ENCODE measurements around the gene THBD.

Gene THBD

DNA sequence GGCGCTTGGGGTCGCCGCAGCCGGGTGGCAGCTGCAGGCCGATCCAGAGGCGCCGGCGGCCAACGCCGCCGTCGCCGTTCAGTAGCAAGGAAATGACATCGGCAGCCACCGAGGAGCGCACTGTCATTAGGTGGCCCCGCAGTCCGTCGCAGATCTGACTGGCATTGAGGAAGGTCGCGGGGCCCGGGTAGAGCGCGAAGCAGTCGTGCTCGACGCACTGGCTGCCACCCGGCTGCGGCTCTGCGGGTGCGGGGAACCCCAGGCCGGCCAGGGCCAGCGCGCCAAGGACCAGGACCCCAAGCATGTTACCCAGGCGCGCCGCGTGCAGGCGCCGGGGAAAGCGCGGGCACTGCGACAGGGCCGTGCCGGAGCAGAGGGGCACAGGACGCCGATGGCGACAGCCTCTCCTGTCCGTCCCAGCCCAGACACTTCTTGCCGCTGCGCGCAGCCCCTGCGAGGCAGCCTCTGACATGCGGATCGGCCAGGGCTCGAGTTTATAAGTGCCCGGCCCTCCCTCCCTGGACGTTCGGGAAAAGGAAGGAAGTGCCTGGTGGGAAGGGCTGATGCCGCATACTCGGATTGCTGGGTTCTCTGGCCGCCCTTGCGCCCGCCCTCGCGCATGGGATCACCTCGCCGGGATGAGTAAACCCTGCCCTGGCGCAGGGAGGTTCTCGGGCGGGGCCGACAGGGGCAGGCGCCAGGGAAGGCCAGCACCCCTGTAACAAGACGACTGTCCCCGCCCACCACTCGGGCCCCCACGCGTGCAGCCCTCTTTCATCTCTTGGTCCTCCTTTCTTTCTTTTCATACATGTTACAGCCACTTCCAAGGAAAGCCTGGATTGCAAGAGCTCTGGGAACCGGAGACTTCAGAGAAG is at the start of gene THBD:
THBD (minus strand) TSS at position 472 of the 875 bp plus-strand sequence; CDS start at position 304, 168 bp downstream.
- Histone ChIP-seq H3K4me3 (ENCODE audit: low read depth, low read length) (peak within 1 kb of the TSS; percentile 79), H2AFZ (ENCODE audit: low read length, unreplicated experiment) (peak within 1 kb of the TSS; percentile 43), H3K79me2 (ENCODE audit: control insufficient read depth, insufficient read depth, low read length, unreplicated experiment) (no peaks in the 10 kb centered on the region), H3K27ac (ENCODE audit: low read depth, low read length) (peak within 1 kb of the TSS; percentile 60; the same call in 1 of the 2 replicates), H3K36me3 (ENCODE audit: insufficient read depth, low read length) (no peaks in the 10 kb centered on the region), H3K4me1 (ENCODE audit: control insufficient read depth, insufficient read depth, low read length, unreplicated experiment) (peaks cover 9% of the 10 kb centered on the region), H3K27me3 (ENCODE audit: insufficient read depth, low read length) (peaks cover 23% of the 10 kb centered on the region)

GRCh38 chr20:23097636-23098580 is 48.4 kb upstream of the THBD start:
- H3K27ac ChIP-seq (ENCODE audit: low read depth, low read length): no peak overlapping the region
- 0 out of 2 replicates have a peak, but pooled peaks cover 12% of the 10 kb centered on the region for H3K27me3 ChIP-seq (ENCODE audit: insufficient read depth, low read length)
- no peaks in the 10 kb centered on the region for H3K36me3 ChIP-seq (ENCODE audit: insufficient read depth, low read length)
- no peak overlapping the region for H2AFZ ChIP-seq (ENCODE audit: low read length, unreplicated experiment)
- H3K4me3 ChIP-seq (ENCODE audit: low read depth, low read length): no peak overlapping the region
- H3K79me2 ChIP-seq (ENCODE audit: control insufficient read depth, insufficient read depth, low read length, unreplicated experiment): no peaks in the 10 kb centered on the region
- H3K4me1 ChIP-seq (ENCODE audit: control insufficient read depth, insufficient read depth, low read length, unreplicated experiment): peaks cover 4% of the 10 kb centered on the region

- Histone ChIP-seq H3K27me3 (ENCODE audit: insufficient read depth, low read length) (0 out of 2 replicates have a peak, but pooled peaks cover 16% of the 10 kb centered on the region), H3K79me2 (ENCODE audit: control insufficient read depth, insufficient read depth, low read length, unreplicated experiment) (no peaks in the 10 kb centered on the region), H2AFZ (ENCODE audit: low read length, unreplicated experiment) (no peak overlapping the region), H3K4me3 (ENCODE audit: low read depth, low read length) (no peak overlapping the region), H3K4me1 (ENCODE audit: control insufficient read depth, insufficient read depth, low read length, unreplicated experiment) (no peaks in the 10 kb centered on the region), H3K27ac (ENCODE audit: low read depth, low read length) (no peak overlapping the region), H3K36me3 (ENCODE audit: insufficient read depth, low read length) (no peaks in the 10 kb centered on the region)
These were observed 47.6 kb upstream of the THBD start for GRCh38 chr20:23096986-23097520.

GRCh38 chr20:23096097-23096496 is 46.6 kb upstream of the THBD start:
- Histone ChIP-seq H2AFZ (ENCODE audit: low read length, unreplicated experiment) (no peak overlapping the region), H3K27ac (ENCODE audit: low read depth, low read length) (no peak overlapping the region), H3K4me1 (ENCODE audit: control insufficient read depth, insufficient read depth, low read length, unreplicated experiment) (no peaks in the 10 kb centered on the region), H3K79me2 (ENCODE audit: control insufficient read depth, insufficient read depth, low read length, unreplicated experiment) (no peaks in the 10 kb centered on the region), H3K36me3 (ENCODE audit: insufficient read depth, low read length) (no peaks in the 10 kb centered on the region), H3K27me3 (ENCODE audit: insufficient read depth, low read length) (0 out of 2 replicates have a peak, but pooled peaks cover 16% of the 10 kb centered on the region), H3K4me3 (ENCODE audit: low read depth, low read length) (no peak overlapping the region)

- Histone ChIP-seq H3K4me3 (ENCODE audit: low read depth, low read length) (no peak overlapping the region), H3K27ac (ENCODE audit: low read depth, low read length) (no peak overlapping the region)
These were observed 46.0 kb upstream of the THBD start for GRCh38 chr20:23095499-23095898.

GRCh38 chr20:23094927-23095326 is 45.5 kb upstream of the THBD start:
- Histone ChIP-seq H2AFZ (ENCODE audit: low read length, unreplicated experiment) (no peak overlapping the region), H3K27me3 (ENCODE audit: insufficient read depth, low read length) (0 out of 2 replicates have a peak, but pooled peaks cover 16% of the 10 kb centered on the region), H3K27ac (ENCODE audit: low read depth, low read length) (no peak overlapping the region), H3K36me3 (ENCODE audit: insufficient read depth, low read length) (no peaks in the 10 kb centered on the region), H3K4me1 (ENCODE audit: control insufficient read depth, insufficient read depth, low read length, unreplicated experiment) (no peaks in the 10 kb centered on the region), H3K79me2 (ENCODE audit: control insufficient read depth, insufficient read depth, low read length, unreplicated experiment) (no peaks in the 10 kb centered on the region), H3K4me3 (ENCODE audit: low read depth, low read length) (no peak overlapping the region)

More at GRCh38 chr20:23095499-23095898, 46.0 kb upstream of the THBD start:
- Histone ChIP-seq H3K79me2 (ENCODE audit: control insufficient read depth, insufficient read depth, low read length, unreplicated experiment) (no peaks in the 10 kb centered on the region), H2AFZ (ENCODE audit: low read length, unreplicated experiment) (no peak overlapping the region), H3K36me3 (ENCODE audit: insufficient read depth, low read length) (no peaks in the 10 kb centered on the region), H3K27me3 (ENCODE audit: insufficient read depth, low read length) (0 out of 2 replicates have a peak, but pooled peaks cover 16% of the 10 kb centered on the region), H3K4me1 (ENCODE audit: control insufficient read depth, insufficient read depth, low read length, unreplicated experiment) (no peaks in the 10 kb centered on the region)

GRCh38 chr20:23094213-23094896 is 44.9 kb upstream of the THBD start:
- H3K27me3 ChIP-seq (ENCODE audit: insufficient read depth, low read length): 0 out of 2 replicates have a peak, but pooled peaks cover 16% of the 10 kb centered on the region
- no peak overlapping the region for H2AFZ ChIP-seq (ENCODE audit: low read length, unreplicated experiment)
- no peaks in the 10 kb centered on the region for H3K79me2 ChIP-seq (ENCODE audit: control insufficient read depth, insufficient read depth, low read length, unreplicated experiment)
- no peaks in the 10 kb centered on the region for H3K36me3 ChIP-seq (ENCODE audit: insufficient read depth, low read length)
- no peak overlapping the region for H3K4me3 ChIP-seq (ENCODE audit: low read depth, low read length)
- no peak overlapping the region for H3K27ac ChIP-seq (ENCODE audit: low read depth, low read length)
- H3K4me1 ChIP-seq (ENCODE audit: control insufficient read depth, insufficient read depth, low read length, unreplicated experiment): no peaks in the 10 kb centered on the region

GRCh38 chr20:23093613-23094012 is 44.1 kb upstream of the THBD start:
- no peaks in the 10 kb centered on the region for H3K79me2 ChIP-seq (ENCODE audit: control insufficient read depth, insufficient read depth, low read length, unreplicated experiment)
- 0 out of 2 replicates have a peak, but pooled peaks cover 16% of the 10 kb centered on the region for H3K27me3 ChIP-seq (ENCODE audit: insufficient read depth, low read length)
- no peak overlapping the region for H2AFZ ChIP-seq (ENCODE audit: low read length, unreplicated experiment)
- no peaks in the 10 kb centered on the region for H3K4me1 ChIP-seq (ENCODE audit: control insufficient read depth, insufficient read depth, low read length, unreplicated experiment)
- no peaks in the 10 kb centered on the region for H3K36me3 ChIP-seq (ENCODE audit: insufficient read depth, low read length)
- no peak overlapping the region for H3K4me3 ChIP-seq (ENCODE audit: low read depth, low read length)
- H3K27ac ChIP-seq (ENCODE audit: low read depth, low read length): no peak overlapping the region

- no peaks in the 10 kb centered on the region for H3K4me1 ChIP-seq (ENCODE audit: control insufficient read depth, insufficient read depth, low read length, unreplicated experiment)
- H3K79me2 ChIP-seq (ENCODE audit: control insufficient read depth, insufficient read depth, low read length, unreplicated experiment): no peaks in the 10 kb centered on the region
- H3K4me3 ChIP-seq (ENCODE audit: low read depth, low read length): no peak overlapping the region
- H3K27me3 ChIP-seq (ENCODE audit: insufficient read depth, low read length): 0 out of 2 replicates have a peak, but pooled peaks cover 16% of the 10 kb centered on the region
- no peaks in the 10 kb centered on the region for H3K36me3 ChIP-seq (ENCODE audit: insufficient read depth, low read length)
- H3K27ac ChIP-seq (ENCODE audit: low read depth, low read length): no peak overlapping the region
- no peak overlapping the region for H2AFZ ChIP-seq (ENCODE audit: low read length, unreplicated experiment)
These were observed 43.5 kb upstream of the THBD start for GRCh38 chr20:23092861-23093495.
